Progenitor cell of endocrine pancreas (in vitro differentiated cells): Measurements from ENCODE around the gene GPR142. TPM values are rescaled to one million over a fixed set of nuclear protein-coding genes. Genes with fewer than 3 reads are reported as not detected.
A peak's percentile ranks its signal among the peaks of the same experiment; 100 is the strongest.

Experiments
- DNase-seq: peaks from one replicate; pipeline ENCODE4 v3.0.0; 2021; ENCODE audit warnings: low spot score; ENCODE audit not compliant: unreplicated experiment
- H3K27ac Mint-ChIP-seq: 2 replicates; pipeline ENCODE4 v1.8.0; 2021; ENCODE audit warnings: mild to moderate bottlenecking, moderate library complexity, mixed read lengths
- H3K27me3 Mint-ChIP-seq: 2 replicates; pipeline ENCODE4 v1.8.0; 2021; ENCODE audit warnings: mixed read lengths
- H3K36me3 Mint-ChIP-seq: 2 replicates; pipeline ENCODE4 v1.8.0; 2022; ENCODE audit warnings: mixed read lengths; ENCODE audit not compliant: insufficient read depth
- H3K4me1 Mint-ChIP-seq: 2 replicates; pipeline ENCODE4 v1.8.0; 2021; ENCODE audit warnings: low read depth, mixed read lengths
- H3K4me3 Mint-ChIP-seq: 2 replicates; pipeline ENCODE4 v1.8.0; 2021; ENCODE audit warnings: low read depth, mild to moderate bottlenecking, moderate library complexity, mixed read lengths
- H3K9me3 Mint-ChIP-seq: 2 replicates; pipeline ENCODE4 v1.8.0; 2021; ENCODE audit warnings: low read depth, mixed read lengths
- total RNA-seq: library from RNA; stranded (reverse); gene quantifications from 2 replicates; pipeline ENCODE4 v1.2.1, GENCODE V29; 2021
- TF ChIP-seq, protein P1 (sequence below): fragments of 200-600 bp; sonication (generic); IDR thresholded peaks from one replicate; pipeline ENCODE4 v1.5.0; 2021; ENCODE audit warnings: antibody characterized with exemption, mild to moderate bottlenecking; ENCODE audit not compliant: unreplicated experiment

GPR142 gene
- total RNA-seq, 1 donor from 2014 or later, result 6.6 TPM

DNA sequence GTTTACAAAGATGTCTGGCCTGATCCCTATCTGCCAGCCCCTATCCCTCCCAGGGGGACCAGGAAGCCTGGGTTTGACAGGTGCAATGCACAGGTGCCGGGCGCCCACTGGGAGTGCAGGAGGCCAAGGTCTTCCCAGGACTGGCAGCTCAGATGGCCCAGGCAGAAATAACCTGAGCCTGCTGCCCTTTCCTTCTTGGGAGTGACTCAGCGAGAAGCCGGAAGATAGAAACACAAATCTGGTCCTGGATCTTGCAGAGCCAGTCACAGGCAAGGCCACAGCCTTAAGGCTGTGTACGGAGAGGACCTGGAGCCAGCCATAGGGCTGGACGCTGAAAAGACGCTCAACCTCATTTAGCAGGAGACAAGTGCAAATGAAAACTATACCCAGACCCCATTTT is 27.7 kb downstream of the GPR142 start:
- Mint-ChIP-seq H3K36me3 (no peaks in the 10 kb centered on the region), H3K4me3 (no peak overlapping the region), H3K27me3 (no peaks in the 10 kb centered on the region)

DNA sequence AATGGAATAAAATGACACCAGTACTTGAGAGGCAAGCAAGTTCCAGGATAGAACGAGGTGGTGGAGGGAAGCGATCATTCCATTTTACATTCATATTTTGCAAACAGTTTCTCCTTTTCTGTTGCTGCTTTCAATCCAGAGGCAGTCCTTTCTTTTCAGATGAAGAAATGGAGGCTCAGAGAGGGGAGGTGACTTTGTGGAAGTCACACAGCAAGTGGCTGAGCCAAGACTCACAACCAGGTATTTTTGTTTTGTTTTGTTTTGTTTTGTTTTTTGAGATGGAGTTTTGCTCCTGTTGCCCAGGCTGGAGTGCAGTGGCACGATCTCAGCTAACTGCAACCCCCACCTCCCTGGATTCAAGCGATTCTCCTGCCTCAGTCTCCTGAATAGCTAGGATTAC is 29.3 kb downstream of the GPR142 start:
- Mint-ChIP-seq H3K9me3 (no peaks in the 10 kb centered on the region), H3K4me3 (no peak overlapping the region), H3K27me3 (peaks cover 2% of the 10 kb centered on the region), H3K27ac (no peak overlapping the region), H3K4me1 (no peaks in the 10 kb centered on the region), H3K36me3 (no peaks in the 10 kb centered on the region)
- DNase-seq, result no peak
- TF ChIP-seq, protein P1, sequence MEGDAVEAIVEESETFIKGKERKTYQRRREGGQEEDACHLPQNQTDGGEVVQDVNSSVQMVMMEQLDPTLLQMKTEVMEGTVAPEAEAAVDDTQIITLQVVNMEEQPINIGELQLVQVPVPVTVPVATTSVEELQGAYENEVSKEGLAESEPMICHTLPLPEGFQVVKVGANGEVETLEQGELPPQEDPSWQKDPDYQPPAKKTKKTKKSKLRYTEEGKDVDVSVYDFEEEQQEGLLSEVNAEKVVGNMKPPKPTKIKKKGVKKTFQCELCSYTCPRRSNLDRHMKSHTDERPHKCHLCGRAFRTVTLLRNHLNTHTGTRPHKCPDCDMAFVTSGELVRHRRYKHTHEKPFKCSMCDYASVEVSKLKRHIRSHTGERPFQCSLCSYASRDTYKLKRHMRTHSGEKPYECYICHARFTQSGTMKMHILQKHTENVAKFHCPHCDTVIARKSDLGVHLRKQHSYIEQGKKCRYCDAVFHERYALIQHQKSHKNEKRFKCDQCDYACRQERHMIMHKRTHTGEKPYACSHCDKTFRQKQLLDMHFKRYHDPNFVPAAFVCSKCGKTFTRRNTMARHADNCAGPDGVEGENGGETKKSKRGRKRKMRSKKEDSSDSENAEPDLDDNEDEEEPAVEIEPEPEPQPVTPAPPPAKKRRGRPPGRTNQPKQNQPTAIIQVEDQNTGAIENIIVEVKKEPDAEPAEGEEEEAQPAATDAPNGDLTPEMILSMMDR, result no peak

More for the DNA sequence above, 27.7 kb downstream of the GPR142 start:
- no peak for DNase-seq
- Mint-ChIP-seq H3K9me3 (no peaks in the 10 kb centered on the region), H3K27ac (no peak overlapping the region), H3K4me1 (peaks cover 5% of the 10 kb centered on the region)
- TF ChIP-seq, protein P1, result no peak

DNA sequence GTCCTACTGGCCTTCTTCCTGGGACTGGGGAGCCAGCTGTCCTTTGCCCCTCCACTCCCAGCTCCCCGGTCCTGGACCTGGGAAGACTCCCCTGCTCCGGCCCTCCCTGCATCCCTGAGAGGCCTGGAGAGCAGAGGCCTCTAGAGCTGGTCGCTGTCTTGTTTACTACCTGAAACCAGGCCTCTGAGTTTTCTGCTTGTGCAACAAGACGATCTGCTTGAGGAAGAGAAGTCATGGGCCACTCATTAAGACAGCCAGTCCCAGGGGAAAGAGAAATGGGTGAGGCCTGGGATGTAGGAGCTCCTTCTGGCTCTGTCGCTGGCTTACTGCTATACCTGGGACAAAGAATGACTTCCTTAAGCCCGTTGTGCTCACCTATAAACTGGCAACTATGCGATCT is 34.7 kb downstream of the GPR142 start:
- H3K27me3 Mint-ChIP-seq, result peaks cover 9% of the 10 kb centered on the region
- no peaks in the 10 kb centered on the region for H3K9me3 Mint-ChIP-seq
- H3K4me1 Mint-ChIP-seq, result peaks cover 11% of the 10 kb centered on the region
- H3K27ac Mint-ChIP-seq, result no peak overlapping the region
- DNase-seq, result no peak
- H3K36me3 Mint-ChIP-seq, result no peaks in the 10 kb centered on the region
- no peak overlapping the region for H3K4me3 Mint-ChIP-seq
- TF ChIP-seq, protein P1, result no peak

DNA sequence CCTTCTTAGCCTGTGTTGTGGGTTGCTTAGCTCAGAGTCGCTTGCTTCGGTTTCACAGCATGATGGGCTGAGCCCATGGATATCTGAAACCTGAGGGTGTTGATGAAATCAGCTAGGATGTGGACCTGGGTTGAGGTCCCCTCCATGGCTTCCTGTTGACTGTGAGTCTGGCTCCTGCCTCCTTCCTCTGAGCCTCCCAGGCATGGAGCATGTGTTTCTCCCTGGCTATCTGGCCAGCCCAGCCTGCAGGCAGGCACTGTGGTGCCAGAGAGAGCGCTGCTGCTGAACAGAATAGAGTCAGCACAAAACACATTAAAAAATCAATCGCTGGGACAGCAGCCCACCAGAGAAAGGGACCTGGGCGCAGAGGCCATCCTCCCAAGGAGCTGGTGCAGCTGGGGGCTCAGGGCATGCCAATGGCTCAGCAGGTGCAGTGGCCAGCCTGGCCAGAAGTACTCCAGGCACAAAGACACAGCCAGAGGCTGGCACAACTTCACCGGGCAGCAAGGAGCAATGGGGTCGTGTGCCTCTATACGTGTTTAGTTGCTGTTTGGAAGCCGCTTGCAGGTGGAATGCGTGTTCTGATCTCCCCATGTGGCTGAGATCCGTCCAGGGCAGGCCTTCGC is 36.3 kb downstream of the GPR142 start:
- no peak for DNase-seq
- Mint-ChIP-seq H3K27me3 (peaks cover 9% of the 10 kb centered on the region), H3K36me3 (no peaks in the 10 kb centered on the region), H3K27ac (peak overlapping the region; percentile 45), H3K4me3 (no peak overlapping the region), H3K9me3 (no peaks in the 10 kb centered on the region), H3K4me1 (peaks cover 15% of the 10 kb centered on the region)
- TF ChIP-seq, protein P1, result no peak

DNA sequence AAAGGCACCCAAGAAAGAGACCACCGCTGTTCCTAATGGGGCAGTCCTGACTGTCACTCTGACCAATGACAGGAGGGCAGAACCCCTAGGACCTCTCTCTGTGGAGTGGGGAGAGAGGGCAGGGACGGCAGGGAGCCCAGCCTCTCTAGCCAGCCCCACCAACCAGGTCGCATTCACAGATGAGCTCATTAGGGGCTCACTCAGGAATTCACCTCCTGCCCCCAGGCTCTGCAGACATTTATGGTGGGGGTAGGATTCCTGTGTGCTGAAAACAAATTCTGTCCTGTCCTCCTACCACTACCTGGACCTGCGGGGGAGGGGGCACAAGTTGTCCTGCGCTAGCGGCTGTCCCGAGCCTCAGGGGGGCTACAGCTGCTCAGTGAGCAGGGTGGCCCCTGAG is 36.9 kb downstream of the GPR142 start:
- no peak overlapping the region for H3K4me3 Mint-ChIP-seq
- H3K36me3 Mint-ChIP-seq, result no peaks in the 10 kb centered on the region
- H3K4me1 Mint-ChIP-seq, result peaks cover 18% of the 10 kb centered on the region
- TF ChIP-seq, protein P1, result no peak
- peaks cover 9% of the 10 kb centered on the region for H3K27me3 Mint-ChIP-seq
- no peak for DNase-seq
- no peak overlapping the region for H3K27ac Mint-ChIP-seq
- H3K9me3 Mint-ChIP-seq, result no peaks in the 10 kb centered on the region
